ENCODE data around the gene MSI2.

Gene MSI2

DNA sequence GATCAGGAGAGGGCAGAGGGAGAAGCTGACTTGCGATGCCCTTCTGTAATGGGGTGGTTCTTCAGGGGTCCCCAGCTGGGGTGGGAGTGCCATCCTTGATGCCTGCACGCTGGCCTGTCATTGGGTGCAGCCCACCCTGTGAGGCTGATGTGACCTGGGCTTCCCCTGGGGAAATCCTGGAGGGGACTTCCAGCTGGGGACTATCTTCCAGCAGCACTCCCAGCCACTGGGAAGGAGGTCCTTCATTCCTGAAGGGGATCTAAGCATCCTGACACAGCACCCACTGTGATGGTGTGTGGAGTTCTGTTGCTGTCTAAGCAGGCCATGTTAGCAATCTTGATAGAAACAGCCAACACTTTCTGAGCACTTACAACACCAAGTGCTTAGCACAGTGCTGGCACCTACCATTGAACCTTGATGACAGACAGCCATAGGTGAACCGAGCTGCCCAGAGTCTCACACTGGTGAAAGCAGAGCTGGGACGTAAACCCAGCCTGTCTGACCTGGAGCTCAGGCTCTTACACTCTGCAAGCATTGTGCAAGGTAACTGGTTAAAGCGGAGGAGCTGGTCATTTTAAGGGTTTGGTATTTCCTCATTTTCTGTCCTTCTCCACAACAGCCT is 277.5 kb downstream of the MSI2 start:
- no peak for DNase-seq

DNA sequence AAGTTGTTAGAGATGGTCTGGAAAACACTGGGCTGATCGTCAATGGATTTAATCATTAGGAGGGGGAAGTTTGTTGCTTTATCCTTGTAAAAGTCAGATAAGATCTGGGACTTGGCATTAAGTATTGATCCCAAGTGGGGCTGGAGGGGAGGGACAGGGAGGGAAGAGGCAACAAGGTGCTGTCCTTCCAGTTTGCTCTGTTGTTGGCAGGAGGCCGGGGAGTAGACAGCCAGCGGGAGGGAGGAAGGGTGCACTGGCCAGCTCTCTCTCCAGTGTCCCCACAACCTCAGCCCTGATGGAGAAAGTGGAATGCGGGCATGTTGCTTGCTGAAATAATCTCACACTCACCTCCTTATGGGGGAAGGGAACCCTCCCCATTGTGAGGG is 278.5 kb downstream of the MSI2 start:
- DNase-seq, result no peak

DNA sequence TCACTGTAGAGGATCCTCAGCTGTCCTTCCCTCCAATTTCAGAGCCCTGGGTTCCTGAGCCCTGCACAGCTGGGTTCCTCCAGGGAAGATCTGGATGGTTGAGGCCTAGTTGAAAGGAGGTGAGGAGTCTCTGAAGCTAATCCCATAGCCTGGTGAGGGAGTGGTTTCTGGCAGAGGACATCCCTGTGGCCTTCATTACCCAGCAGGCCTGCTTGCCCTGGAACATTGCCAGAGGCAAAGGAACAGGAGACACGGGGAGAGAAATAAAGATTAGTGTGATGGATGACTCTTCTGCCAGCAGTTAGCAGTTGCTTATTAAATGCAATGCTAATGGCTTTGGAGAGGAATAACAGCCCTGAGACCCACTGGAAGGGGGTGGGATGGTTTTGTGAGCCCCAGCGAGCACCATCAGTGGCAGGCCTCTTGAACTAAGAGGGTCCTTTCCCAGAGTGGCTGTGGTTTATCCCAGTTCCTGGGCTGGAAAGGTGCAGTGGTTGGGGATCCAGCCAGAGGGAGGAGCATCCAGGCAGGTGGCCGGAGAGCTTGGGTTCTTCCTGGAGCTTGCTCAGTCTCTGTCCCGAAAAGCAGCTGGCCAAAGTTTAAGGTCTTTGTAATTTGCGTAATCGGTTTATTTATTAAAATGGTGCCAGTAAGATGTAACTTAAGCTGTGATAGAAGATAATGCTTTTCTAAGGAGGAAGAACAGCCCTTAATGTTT is 279.1 kb downstream of the MSI2 start:
- DNase-seq, result no peak

DNA sequence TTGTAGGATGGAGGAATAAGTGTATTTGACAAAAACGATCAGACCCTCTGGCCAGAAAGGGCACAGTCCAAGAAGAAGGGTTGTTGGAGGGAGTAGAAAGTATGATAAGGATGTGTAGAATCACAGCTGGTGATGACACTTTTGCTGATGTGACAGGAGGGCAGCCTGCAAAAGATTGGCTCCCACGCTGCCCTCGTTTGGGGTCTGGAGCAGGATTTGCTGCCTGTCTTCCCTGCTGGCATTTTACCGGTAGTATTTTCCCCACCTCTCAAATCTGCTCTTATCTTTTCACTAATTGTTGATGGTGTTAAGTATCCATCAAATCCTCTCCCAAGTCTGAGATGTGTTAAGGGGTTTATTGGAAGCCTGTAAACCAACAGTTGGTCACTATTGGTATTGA is 280.0 kb downstream of the MSI2 start:
- no peak for DNase-seq

DNA sequence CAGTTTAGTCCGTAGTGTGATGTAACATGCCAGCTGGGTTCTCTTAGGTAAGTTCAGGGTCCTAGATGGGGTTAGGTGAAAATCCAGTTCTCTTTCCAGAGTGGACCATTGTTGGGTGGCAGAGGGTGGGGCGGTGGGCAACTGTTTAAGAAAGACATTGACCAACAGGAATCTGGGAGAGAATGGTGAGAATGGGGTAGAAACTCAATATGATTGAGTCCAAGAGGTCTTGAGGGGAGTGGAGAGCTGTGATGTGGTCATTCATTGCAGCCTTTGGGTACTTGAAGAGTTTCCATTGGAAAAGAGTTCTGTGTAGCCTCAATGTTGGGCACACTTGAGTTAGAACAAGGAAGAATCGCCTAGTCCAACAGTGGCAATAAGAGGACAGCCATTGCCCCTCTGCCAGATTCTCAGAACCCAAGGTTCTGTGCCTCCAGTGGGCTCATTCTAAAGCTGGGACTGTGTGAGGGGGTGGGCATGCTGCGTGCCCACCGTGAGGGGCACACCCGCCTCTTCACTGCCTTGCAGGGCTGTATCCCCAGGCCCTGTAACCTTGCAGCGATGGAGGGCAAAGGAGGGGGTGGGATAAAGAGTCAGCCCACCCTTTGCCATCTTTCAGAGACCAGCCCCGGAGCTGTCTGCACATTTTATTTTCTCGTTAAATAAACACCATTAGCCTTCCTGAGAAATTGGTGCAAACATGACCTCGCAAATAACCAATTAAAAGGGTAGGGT is 280.6 kb downstream of the MSI2 start:
- DNase-seq, result no peak

DNA sequence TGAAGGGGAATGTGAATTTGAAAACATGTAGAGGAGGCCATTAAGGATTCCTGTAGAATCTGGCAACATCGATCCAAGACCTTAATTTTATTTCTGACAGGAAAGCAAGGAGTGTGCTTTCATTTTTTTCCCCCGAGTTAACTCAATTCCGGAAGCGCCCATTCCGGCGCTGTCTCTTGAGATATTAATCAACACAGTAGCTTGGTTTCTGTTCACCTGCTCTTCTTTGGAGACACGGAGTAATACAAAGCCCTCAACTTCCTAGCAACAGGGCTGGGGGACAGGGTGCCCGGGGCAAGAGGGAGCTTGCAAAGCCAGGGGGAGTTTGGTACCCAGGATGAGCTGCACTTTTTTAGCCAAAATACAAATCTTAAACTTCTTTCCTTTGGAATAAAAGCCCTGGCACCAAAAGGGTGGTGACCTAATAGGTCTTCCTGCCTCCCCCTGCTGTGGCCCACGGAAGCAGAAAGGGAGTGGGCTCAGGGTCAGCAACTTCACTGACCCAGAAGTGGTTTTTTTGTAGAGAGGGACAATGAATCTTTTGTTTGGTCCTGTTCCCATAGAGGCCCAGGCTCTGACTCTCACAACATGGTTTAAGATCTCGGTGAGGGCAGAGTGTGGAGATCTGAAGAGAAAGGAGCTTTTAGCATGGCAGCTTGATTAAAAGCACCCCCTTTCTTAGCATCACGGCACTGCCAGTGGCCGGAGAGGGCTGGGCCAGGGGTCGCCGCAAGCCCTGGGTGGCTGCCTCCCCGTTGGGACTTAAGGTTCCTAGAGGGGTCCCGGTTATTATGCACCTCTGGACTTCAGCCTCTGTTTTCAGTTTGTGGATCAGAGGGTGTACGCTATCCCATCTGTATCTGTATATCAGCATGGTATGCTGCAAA is 281.4 kb downstream of the MSI2 start:
- no peak for DNase-seq

DNA sequence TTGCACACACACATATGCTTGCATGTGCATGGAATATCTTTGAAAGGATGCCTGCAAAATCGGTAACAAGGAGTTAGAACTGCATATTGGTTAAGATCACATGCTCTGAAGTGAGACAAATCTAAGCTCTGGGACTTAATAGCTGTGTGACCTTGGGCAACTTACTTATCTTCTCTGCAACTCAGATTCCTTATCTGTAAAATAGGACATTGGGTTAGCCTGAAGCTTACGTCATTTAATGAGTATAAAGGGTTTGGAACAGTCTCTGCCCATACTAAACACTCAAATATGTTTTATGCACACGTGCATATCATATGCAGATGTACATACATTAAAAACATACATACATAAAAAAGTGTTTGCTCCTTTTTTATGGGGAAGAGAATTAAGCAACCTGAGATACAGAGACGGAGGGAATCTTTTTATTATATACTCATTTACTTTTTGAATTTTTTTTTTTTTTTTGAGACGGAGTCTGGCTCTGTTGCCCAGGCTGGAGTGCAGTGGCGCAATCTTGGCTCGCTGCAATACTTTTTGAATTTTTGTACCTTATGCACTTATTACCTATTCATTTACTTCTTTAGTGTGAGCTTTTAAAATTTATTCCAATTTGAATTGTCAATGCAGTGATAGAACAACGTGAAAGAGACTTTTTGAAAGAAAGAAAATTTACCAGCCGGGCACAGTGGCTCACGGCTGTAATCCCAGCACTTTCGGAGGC is 282.6 kb downstream of the MSI2 start:
- no peak for DNase-seq

DNA sequence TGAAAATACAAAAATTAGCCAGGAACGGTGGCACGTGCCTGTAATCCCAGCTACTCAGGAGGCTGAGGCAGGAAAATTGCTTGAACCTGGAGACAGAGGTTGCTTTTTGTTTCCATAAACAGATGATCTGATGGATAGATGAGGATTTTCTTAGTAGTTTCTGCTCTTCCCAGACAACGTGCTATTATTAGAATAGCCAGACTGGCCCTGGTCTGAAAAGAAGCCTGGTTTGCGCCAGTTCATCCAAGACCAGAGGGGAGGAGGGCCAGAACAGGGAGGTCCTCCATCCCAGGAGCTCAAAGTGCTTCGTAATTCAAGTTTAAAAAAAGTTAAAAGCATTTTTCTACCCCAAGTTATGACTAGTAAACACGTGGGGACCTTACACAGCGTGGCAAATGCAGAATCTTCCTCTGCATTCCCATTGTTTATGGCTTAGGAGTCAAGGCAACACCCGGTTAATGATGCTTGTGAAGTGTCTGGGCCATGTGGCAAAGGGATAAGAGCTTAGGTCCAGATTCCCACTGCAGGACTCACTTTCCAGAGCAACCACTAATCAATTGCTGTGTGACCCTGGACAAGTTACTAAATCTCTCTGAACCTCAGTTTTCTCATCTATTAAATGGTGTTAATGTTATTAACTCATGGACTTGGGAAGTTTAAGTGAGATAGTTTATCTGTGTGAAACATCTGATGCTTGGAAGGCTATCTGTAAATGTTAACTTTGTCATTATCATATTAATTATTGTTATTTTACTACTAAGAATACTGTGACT is 283.4 kb downstream of the MSI2 start:
- no peak for DNase-seq

DNA sequence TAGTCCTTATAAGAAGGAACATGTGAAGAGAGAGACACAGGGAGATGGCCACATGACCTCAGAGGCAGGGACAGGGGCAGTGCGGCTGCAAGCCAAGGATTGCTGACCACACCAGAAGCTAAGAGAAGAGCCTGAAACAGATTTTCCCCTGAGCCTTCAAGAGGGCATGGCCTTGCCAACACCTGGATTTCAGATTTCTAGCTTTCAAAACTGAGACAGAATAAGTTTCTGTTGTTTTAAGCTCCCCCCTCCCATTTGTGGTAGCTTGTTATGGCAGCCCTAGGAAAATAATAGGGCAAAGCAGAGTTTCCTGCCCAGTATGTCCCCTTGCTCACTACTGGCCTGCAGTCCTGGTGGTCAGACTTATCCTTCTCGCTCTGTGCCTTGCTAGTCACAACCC is 284.3 kb downstream of the MSI2 start:
- DNase-seq, result no peak

DNA sequence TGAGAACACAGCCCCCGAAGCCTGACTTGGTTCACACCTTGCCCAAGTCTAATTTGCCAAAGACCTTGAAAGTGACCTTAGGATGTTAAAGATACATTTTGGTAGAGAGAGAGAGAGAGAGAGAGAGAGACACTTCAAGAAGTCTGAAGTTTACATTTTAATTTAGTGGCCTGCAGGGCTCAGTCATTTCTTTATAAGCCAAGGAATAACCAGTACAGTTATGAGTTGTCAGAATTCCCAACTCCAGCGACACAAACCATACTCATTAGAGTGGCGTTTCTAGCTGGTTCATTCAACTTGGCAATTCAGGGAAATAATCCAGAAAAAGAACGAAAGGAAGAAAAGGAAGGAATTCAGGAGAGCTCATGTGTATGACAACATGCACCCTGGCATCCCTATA is 284.7 kb downstream of the MSI2 start:
- DNase-seq, result no peak

DNA sequence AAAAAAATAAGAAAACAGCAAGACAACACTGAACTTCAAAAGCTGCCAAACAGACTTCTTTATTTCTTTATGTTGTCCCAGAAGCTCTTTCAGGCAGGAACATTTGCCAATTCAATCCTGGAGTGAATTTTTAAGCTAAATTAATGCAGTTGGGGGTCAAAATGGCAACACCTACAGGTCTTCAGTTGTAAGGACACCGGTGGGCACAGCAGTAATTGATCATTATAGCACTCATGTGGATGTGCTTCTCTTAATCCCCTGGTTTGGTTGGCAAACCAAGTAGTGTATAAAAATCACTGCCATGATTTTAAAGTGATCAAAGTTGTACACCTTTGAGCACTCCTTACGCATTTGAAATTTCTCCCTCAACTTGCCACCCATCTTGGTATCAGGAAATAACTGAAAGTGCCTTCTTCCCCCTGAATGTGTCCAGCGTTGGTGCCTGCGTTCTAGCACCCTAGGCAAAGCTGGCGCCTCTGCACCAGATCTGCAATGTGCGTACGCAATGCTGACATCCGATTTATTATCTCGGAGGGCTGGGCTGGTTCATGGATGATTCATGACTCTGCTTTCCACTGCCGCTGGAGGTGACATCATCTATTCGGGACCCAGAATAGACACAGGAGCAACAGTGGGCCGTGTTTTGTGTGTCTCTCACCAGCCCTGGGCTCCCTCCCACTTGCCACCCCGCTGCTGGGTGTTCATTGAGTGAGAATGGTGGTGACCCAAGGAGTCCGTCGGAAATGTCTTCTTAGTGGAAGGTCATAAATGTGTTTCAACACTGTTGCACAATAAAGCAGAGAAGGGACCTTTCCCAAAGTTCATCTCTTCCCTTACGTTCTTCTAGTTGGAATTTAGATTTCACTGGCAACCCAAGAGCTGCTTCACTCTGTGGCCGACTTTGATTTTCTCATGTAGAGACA is 285.4 kb downstream of the MSI2 start:
- no peak for DNase-seq

DNA sequence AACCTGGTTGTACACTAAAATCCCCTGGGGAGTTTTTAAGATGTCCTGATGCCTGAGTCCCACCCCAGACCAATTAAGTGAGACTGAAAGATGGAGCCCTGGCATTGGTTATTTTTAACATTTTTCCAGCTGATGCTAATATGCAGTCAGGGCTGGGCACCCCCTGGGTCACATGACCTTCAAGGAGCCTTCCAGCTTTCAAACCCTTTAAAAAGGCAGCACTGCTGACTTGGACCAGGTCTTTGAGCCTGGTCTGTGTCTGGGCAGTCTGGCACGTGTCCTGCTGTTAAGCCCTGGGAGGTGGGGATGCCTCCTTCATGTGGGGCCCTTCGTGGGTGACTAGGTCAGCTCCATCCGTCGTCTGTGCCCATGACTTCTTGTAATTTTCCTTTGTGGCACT is 286.2 kb downstream of the MSI2 start:
- no peak for DNase-seq

DNA sequence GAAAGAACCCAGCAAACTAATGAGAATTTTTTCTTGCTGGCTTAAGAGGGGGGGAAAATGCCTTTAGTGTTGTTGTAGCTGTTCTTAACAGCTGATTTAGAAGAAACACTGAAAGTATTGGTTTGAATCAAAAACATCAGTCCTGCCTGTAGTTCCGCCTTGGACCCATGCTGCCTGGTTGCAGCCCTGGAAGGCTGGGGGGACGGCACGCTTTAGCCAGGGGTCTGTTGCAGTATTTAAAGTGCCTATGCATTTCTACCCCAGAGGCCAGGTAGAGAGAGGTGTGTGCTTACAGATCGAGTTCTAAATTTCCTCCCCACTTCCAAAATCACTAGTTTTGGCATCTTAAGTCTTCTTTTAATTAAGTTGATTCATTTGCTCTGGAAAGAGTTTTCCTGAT is 286.9 kb downstream of the MSI2 start:
- no peak for DNase-seq

DNA sequence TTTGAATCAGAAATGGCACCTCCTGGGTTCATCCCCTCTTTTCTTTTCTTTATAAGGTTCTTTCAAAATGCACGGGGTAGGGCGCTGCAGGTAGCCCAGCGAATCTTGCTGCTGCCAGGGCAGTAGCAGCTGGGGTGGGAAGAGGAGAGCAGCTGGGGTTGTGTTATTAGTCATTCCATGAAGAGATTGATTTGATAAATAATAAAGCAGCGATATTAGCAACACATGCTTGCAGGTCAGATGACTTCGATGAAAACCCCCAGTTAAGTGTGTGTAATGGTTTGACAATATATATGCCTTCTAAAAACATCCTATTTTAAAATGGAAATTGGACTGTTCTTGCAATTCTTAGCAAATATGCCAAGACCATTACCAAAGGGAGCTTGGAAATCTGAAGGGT is 288.1 kb downstream of the MSI2 start:
- DNase-seq, result no peak

DNA sequence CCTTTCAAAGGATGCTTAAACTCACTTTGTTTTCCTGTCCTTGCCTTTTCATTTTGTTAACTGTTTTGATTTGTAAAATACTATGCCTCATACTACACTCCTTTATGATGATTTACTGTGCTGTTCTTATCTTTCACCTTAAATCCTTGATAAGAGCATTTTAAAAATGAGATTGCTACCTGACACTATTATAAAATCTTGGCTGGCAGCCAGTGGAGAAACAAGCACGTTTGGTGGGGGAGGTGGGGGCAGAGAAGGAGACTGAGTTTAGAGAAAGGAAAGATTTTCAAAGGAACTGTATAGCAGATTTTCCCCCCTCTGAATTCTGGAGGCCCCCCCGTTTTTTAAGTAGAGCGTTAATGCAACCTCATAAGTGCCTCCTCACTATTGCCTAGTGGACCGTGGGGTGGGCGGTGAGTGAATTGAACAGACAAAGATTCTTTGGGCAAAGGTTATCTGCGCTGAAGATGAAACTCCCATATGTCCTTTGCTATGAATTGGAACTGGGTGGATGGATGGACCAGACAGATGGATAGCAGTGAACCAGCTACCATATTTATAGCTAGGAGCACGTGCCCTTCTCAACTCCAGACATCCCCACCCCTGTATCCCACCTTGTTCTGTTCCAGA is 288.6 kb downstream of the MSI2 start:
- DNase-seq, result no peak

DNA sequence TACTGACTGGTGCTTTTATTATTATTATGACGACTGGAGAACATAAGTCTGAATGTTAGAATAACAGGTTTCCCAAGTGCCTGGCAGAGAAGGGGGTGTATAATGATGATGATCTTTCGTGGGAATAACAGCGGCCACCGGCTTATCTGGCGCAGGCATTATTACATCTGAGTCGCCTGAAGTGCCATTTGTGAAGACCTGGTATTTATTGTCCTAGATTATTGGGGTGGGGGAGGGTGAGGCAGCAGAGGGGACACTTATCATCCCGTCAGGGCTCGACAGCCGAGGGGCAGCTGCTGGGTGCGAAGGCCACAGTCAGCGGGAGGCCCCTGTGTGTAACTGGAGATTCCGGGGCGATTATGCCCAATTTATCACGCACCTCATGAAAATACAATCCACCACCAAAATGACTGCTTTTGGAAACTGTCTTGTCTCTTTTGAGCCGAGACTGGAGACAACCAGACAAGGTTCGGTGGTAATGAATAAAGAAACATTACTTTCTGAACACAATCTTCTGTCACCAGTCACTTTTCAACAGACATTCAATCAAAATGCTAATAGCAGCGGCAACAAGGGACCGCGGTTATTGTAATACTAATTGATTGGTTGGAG is 289.5 kb downstream of the MSI2 start:
- DNase-seq, result no peak

DNA sequence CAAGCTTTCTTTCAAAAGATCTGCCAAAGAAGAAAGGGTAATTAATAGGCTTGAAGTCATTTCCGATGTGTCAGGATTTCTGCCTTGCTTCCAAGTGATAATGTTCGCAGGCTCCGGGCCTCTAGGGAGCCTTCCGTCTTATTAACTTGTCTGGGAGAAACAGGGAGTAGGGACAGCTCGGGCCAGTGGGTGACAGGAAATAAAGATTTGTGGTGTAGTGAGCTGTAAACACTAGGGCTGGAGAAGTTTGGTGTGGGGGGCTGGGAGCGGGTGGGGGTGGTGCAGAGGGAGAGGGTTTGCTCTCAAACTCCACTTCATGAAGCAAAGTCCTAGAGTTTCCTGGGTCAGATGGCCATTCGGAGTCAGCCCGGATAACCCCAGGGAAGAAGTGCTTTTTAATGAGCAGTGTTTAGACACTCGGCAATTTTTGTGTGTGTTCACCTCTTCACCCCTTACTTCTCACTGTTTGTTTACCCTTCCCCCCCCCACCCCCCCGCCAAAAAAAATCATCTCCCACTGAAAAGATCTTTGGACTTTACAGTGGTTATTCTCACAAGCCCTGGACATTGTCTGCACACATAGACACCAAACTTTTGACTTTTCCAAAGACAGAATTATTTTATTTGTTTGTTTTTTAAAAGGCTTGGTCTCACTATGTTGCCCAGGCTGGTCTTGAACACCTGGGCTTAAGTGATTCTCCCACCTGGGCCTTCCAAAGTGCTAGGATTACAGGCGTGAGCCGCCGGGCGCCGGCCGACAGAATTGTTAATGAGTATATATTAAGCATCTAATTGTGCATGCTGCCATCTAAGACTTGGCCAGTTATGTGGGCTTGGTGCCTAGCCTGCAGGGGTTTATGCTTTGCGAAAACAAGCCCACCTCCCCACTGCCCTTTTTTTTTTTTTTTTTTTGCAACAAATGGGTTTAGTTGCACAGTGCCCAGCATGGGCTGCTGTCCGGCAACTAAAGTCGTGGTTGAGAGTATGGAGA is 292.4 kb downstream of the MSI2 start:
- DNase-seq, result no peak

DNA sequence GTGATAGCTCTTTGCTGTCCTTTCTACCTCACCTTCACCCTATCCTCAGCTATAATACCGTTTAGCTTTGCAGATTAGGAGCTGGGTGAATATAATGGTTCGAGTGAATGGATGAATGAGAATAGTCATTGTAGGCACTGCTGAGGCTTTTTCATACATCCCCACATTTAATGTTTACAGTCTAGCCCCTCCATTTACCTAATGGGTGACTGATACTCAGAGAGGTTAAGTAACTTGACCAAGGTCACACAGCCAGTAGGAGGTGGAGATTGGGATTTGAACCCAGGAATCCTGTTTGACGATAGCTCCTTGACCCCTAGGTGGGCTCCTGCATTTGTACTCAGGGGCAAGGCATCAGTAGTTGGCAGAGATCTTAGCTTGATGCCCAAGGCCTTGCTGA is 293.1 kb downstream of the MSI2 start:
- DNase-seq, result no peak

Data from CD4-positive, alpha-beta T cell treated with Interleukin-15 for 1 hour (primary cell).